Upper lobe of left lung (tissue), 6 donors: ENCODE measurements around the gene UNC5C. TPM values are rescaled to one million over a fixed set of nuclear protein-coding genes. Genes with fewer than 3 reads are reported as not detected.

ENCODE experiments used
- ATAC-seq, 2 donors: fragments of 200-7000 bp; cut with Tn5 transposase; one replicate each; pipeline ENCODE4 v1.9.1; 2022; ENCODE audit warnings: mild to moderate bottlenecking in 2 of 2, moderate library complexity in 2 of 2; ENCODE audit not compliant: low FRiP score in 2 of 2
- DNase-seq, 2 donors: peaks; one replicate each; pipeline ENCODE4 v3.0.0-alpha.2; 2019 to 2020
- H3K27ac ChIP-seq, 4 donors: fragments of 200-600 bp; sonication (generic); one replicate each; pipeline ENCODE4 v1.5.1; 2016 to 2019
- H3K27me3 ChIP-seq, 4 donors: fragments of 200-600 bp; sonication (generic); one replicate each; pipeline ENCODE4 v1.5.1; 2017 to 2019
- H3K36me3 ChIP-seq, 4 donors: fragments of 200-600 bp; sonication (generic); one replicate each; pipeline ENCODE4 v1.5.1; 2016 to 2019
- H3K4me1 ChIP-seq, 4 donors: fragments of 200-600 bp; sonication (generic); one replicate each; pipeline ENCODE4 v1.5.1; 2018 to 2019
- H3K4me3 ChIP-seq, 4 donors: fragments of 200-600 bp; sonication (generic); one replicate each; pipeline ENCODE4 v1.5.1; 2017 to 2019; ENCODE audit warnings: mild to moderate bottlenecking in 2 of 4, moderate library complexity in 1 of 4
- H3K9me3 ChIP-seq, 4 donors: fragments of 200-600 bp; sonication (generic); one replicate each; pipeline ENCODE4 v1.5.1; 2018 to 2019
- EP300 ChIP-seq, 4 donors: sonication (generic); formaldehyde crosslinking; IDR thresholded peaks; one replicate each; pipeline ENCODE4 v1.5.1; 2017; ENCODE audit warnings: antibody characterized with exemption in 4 of 4, control low read depth in 2 of 4
- POLR2A ChIP-seq, 4 donors: fragments of 450-650 bp; IDR thresholded peaks; one replicate each; pipeline ENCODE4 v1.5.1; 2016 to 2017; ENCODE audit warnings: antibody characterized with exemption in 4 of 4, mild to moderate bottlenecking in 2 of 4
- POLR2AphosphoS5 ChIP-seq, 2 donors: sonication (generic); formaldehyde crosslinking; IDR thresholded peaks; one replicate each; pipeline ENCODE4 v1.5.1; 2017; ENCODE audit warnings: antibody characterized with exemption in 2 of 2
- WGBS, 2 donors: methylation state at CpG; one replicate each; pipeline ENCODE4 v1.1.5; 2017 to 2018; 5-methylcytosine and 5-hydroxymethylcytosine counted together
- total RNA-seq, 6 donors: library from RNA; depleted of rRNA in 4 of 6; stranded (reverse); fragments of >200 nt in 4 of 6; gene quantifications; one replicate each; pipeline versions ENCODE4 v1.1.0 to v1.2.1, GENCODE V29; 2016 to 2021
- TF ChIP-seq, protein P1 (sequence below), 6 experiments: fragments of 450-650 bp in 4 of 6; fragments of 200-600 bp in 2 of 6; sonication (generic) in 2 of 6; IDR thresholded peaks; one replicate each; pipeline ENCODE4 v1.5.1; 2016 to 2019; ENCODE audit warnings: antibody characterized with exemption in 6 of 6
- donor health status: DM: no; HTN: no; CAD: no; lungs with moderate emphysema.
- donor health status: DM: no; HTN: yes; CAD: no; lungs with severe emphysema.

The UNC5C gene
- total RNA-seq, 6 donors from 2014 or later = 1.8 to 14.7 (median 3.2) TPM

DNA sequence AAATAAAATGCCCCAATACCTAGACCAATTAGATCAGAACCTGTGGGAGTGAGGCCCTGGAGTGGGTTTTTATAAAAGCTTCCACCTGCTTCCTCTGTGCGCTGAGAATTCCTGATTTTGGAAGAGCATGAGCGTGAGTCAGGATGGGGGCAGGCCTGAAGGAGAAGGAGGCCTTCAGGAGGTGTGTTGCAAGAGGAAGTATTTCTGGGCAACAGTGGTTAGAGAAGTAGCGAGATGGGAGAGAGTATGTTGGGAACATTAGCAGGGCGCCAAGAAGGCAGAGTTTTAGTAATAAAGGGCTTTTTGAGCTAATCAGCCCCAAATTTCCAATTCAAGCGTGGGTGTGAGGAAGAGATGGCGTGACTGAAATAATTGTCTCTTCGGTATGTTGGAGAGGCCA lies 349.8 kb downstream of the UNC5C start:
- H3K27ac ChIP-seq = no peak overlapping the region
- no peak overlapping the region for H3K4me3 ChIP-seq
- H3K36me3 ChIP-seq = no peaks in the 10 kb centered on the region
- H3K9me3 ChIP-seq = no peaks in the 10 kb centered on the region
- no peaks in the 10 kb centered on the region for H3K4me1 ChIP-seq
- H3K27me3 ChIP-seq = no peaks in the 10 kb centered on the region
- DNase-seq = no peak
- no peak for ATAC-seq
- 77 to 79% methylated on average over 7 of the region's 7 CpGs for WGBS, 2 donors
- TF ChIP-seq EP300 (IDR thresholded peaks at IDR 0.05) = no peak
- TF ChIP-seq POLR2AphosphoS5 (IDR thresholded peaks at IDR 0.05) = no peak
- TF ChIP-seq, protein P1, sequence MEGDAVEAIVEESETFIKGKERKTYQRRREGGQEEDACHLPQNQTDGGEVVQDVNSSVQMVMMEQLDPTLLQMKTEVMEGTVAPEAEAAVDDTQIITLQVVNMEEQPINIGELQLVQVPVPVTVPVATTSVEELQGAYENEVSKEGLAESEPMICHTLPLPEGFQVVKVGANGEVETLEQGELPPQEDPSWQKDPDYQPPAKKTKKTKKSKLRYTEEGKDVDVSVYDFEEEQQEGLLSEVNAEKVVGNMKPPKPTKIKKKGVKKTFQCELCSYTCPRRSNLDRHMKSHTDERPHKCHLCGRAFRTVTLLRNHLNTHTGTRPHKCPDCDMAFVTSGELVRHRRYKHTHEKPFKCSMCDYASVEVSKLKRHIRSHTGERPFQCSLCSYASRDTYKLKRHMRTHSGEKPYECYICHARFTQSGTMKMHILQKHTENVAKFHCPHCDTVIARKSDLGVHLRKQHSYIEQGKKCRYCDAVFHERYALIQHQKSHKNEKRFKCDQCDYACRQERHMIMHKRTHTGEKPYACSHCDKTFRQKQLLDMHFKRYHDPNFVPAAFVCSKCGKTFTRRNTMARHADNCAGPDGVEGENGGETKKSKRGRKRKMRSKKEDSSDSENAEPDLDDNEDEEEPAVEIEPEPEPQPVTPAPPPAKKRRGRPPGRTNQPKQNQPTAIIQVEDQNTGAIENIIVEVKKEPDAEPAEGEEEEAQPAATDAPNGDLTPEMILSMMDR (IDR thresholded peaks at IDR 0.05) = no peak
- no peak for TF ChIP-seq POLR2A (IDR thresholded peaks at IDR 0.05)

DNA sequence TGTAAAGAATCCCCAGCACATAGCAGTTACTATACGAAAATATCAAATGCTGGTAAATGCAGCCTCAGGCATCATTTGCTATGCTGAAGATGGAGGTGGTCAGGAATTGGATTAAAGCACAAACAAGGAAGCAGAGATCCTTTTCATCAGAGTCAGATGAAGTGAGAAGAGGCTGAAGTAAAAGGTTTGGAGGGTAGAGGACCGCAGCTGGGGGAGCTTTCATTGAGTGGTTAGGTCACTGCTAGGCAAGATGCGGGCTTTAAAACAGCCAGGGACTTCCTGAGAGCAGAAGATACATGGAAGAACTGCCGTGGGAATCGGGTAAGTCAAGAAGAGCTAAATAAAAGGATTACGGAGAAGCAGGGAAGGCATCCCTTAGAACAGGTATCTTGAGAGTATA lies 351.4 kb downstream of the UNC5C start:
- TF ChIP-seq EP300 (IDR thresholded peaks at IDR 0.05) (no peak), POLR2A (IDR thresholded peaks at IDR 0.05) (no peak), POLR2AphosphoS5 (IDR thresholded peaks at IDR 0.05) (no peak)
- TF ChIP-seq, protein P1 (IDR thresholded peaks at IDR 0.05) = no peak
- Histone ChIP-seq H3K9me3 (no peaks in the 10 kb centered on the region), H3K27ac (no peak overlapping the region), H3K27me3 (no peaks in the 10 kb centered on the region), H3K4me1 (no peaks in the 10 kb centered on the region), H3K4me3 (no peak overlapping the region), H3K36me3 (no peaks in the 10 kb centered on the region)
- DNase-seq = no peak
- WGBS, 2 donors = 75 to 92% methylated on average over 6 of the region's 6 CpGs
- no peak for ATAC-seq

DNA sequence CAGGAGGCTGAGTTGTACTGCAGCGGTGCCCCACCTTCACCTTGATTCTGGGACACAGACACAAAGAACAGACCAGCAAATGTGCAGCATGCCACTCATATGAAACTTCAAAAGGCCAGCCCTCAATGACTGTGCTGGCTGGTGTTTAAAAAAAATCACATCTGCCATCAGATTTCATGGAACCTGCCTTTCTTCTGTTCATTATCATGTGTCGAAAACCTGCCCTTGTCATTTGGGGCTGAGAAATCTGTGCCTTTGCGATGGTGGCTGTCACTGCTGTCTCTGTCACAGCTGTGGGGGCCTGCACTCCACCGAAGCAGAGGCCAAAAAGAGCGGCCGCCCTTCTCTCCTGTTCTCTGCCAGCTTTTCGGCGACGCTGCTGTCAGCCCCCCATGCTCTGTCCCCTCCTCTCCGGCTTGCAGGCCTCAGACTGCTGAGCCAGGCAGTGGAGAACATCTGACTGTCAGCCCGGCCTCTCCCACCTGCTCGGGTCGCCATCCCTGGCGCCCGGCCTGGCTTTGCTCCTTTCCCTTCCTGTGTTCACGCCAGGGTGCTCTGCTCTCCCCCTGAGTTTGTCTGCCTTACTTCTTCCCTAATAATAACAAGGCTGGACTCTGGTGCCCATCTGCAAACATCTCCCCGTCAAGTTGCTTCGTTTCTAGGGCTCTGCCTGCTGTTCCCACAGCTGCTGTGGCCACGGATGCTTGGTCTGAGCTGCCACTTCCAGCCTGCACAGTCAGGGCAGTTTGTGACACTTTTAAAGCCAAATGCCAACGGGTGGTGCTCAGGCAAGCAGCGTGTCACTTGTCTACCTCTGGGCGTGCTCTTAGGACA lies 355.2 kb downstream of the UNC5C start:
- Histone ChIP-seq H3K4me1 (no peaks in the 10 kb centered on the region), H3K36me3 (no peaks in the 10 kb centered on the region), H3K27me3 (no peaks in the 10 kb centered on the region), H3K4me3 (no peak overlapping the region), H3K27ac (no peak overlapping the region), H3K9me3 (no peaks in the 10 kb centered on the region)
- ATAC-seq (no peak), DNase-seq (peak in 1 of 2 donors; percentile 50)
- TF ChIP-seq POLR2AphosphoS5 (IDR thresholded peaks at IDR 0.05) (no peak), POLR2A (IDR thresholded peaks at IDR 0.05) (no peak), EP300 (IDR thresholded peaks at IDR 0.05) (no peak)
- TF ChIP-seq, protein P1 (IDR thresholded peaks at IDR 0.05) = no peak
- WGBS, 2 donors = 63 to 71% methylated on average over 20 to 22 of the region's 22 CpGs

DNA sequence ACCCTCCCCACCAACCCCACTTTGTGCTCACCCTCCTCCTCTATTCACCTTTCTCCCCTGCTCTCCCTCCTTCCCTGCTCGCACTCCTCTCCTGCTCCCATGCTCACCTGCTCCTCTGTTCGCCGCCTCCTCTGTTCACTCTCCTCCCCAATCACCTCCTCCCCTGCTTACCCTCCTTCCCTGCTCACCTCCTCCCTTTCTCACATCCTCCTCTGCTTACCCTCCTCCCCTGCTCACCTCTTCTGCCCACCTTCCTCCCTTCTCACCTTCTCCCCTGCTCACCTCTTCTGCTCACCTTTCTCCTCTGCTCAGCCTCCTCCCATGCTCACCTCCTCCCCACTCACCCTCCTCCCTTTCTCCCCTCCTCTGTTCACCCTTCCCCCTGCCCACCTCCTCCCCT lies 357.2 kb downstream of the UNC5C start:
- Histone ChIP-seq H3K27ac (no peak overlapping the region), H3K9me3 (no peaks in the 10 kb centered on the region), H3K36me3 (no peaks in the 10 kb centered on the region), H3K4me1 (no peaks in the 10 kb centered on the region), H3K27me3 (no peaks in the 10 kb centered on the region), H3K4me3 (no peak overlapping the region)
- WGBS, 2 donors = 86 to 92% methylated on average over 3 of the region's 3 CpGs
- TF ChIP-seq POLR2AphosphoS5 (IDR thresholded peaks at IDR 0.05) (no peak), POLR2A (IDR thresholded peaks at IDR 0.05) (no peak), EP300 (IDR thresholded peaks at IDR 0.05) (no peak)
- TF ChIP-seq, protein P1 (IDR thresholded peaks at IDR 0.05) = no peak
- DNase-seq = no peak
- ATAC-seq = no peak
